PC-3 (cell line): ENCODE measurements around the gene ZBTB7C.

Experiments
- CTCF ChIP-seq: fragments of 300-600 bp; sonication (generic); conservative IDR thresholded peaks from 2 replicates; pipeline ENCODE4 v1.5.1; 2017; ENCODE audit warnings: antibody characterized with exemption, low read depth, mild to moderate bottlenecking, low read length
- EZH2 ChIP-seq: fragments of 300-600 bp; sonication (generic); IDR thresholded peaks from one replicate; pipeline ENCODE4 v1.6.1; 2017; ENCODE audit warnings: antibody characterized with exemption, mild to moderate bottlenecking, low read length; ENCODE audit not compliant: unreplicated experiment
- EZH2phosphoT487 ChIP-seq: fragments of 300-600 bp; sonication (generic); IDR thresholded peaks from 2 replicates; pipeline ENCODE4 v1.6.1; 2018; ENCODE audit warnings: mild to moderate bottlenecking, antibody characterized with exemption, low read length, borderline replicate concordance

GRCh38 chr18:48034651-48035555, 374.3 kb downstream of the ZBTB7C start:
- TF ChIP-seq CTCF (no peak), EZH2 (no peak), EZH2phosphoT487 (no peak)
